GM12892 (cell line): ENCODE measurements around the gene KRT20.

Source experiments
- POLR2A ChIP-seq: IDR thresholded peaks from 2 replicates; pipeline ENCODE4 v1.6.1; 2011; ENCODE audit warnings: low read depth, low read length, control low read depth
- POLR2AphosphoS5 ChIP-seq: IDR thresholded peaks from 2 replicates; pipeline ENCODE4 v1.6.1; 2011; ENCODE audit warnings: low read depth, low read length, control low read depth
- TAF1 ChIP-seq: IDR thresholded peaks from 2 replicates; pipeline ENCODE4 v1.6.1; 2011; ENCODE audit warnings: low read depth, mild to moderate bottlenecking, control low read depth, low read length, borderline replicate concordance

GRCh38 chr17:40926341-40926740 lies 41.3 kb upstream of the KRT20 start:
- no peak for TF ChIP-seq POLR2AphosphoS5
- no peak for TF ChIP-seq TAF1
- TF ChIP-seq POLR2A: no peak
